K562 (cell line): ENCODE data around the gene INKA2. TPM values are rescaled to one million over a fixed set of nuclear protein-coding genes. Genes with fewer than 3 reads are reported as not detected.
A peak's percentile ranks its signal among the peaks of the same experiment; 100 is the strongest.

Experiments used
- ATF7 ChIP-seq: fragments of 450-650 bp; IDR thresholded peaks from 2 replicates; pipeline ENCODE4 v1.7.1; 2014; ENCODE audit warnings: mild to moderate bottlenecking, moderate library complexity
- BCOR ChIP-seq: fragments of 450-650 bp; IDR thresholded peaks from 2 replicates; pipeline ENCODE4 v1.6.1; 2016
- ELF4 ChIP-seq: fragments of 450-650 bp; formaldehyde crosslinking; IDR thresholded peaks from 2 replicates; pipeline ENCODE4 v1.4.0; 2022; ENCODE audit warnings: missing genetic modification characterization
- ESRRA ChIP-seq: fragments of 450-650 bp; IDR thresholded peaks from 2 replicates; pipeline ENCODE4 v1.6.1; 2014; ENCODE audit warnings: low read depth, mild to moderate bottlenecking, moderate library complexity, borderline replicate concordance
- FIP1L1 ChIP-seq: fragments of 200-400 bp; formaldehyde crosslinking; IDR thresholded peaks from 2 replicates; pipeline ENCODE4 v1.6.1; 2018; ENCODE audit warnings: mild to moderate bottlenecking, low read depth, low read length; ENCODE audit not compliant: poor library complexity, severe bottlenecking
- FOXA3 ChIP-seq, 2 experiments: fragments of 450-650 bp in 1 of 2; sonication (generic) in 1 of 2; formaldehyde crosslinking; IDR thresholded peaks in 1 of 2; conservative IDR thresholded peaks in 1 of 2; 2 replicates each; pipeline versions ENCODE4 v1.4.0 to v1.8.0; 2020 to 2022; ENCODE audit warnings: mild to moderate bottlenecking in 2 of 2, missing genetic modification reagents in 1 of 2
- HDAC3 ChIP-seq: fragments of 450-650 bp; IDR thresholded peaks from 2 replicates; pipeline ENCODE4 v1.6.1; 2018; ENCODE audit warnings: borderline replicate concordance, mild to moderate bottlenecking, moderate library complexity; ENCODE audit not compliant: partially characterized antibody
- HMBOX1 ChIP-seq: sonication (generic); IDR thresholded peaks from 2 replicates; pipeline ENCODE4 v1.6.1; 2016
- NR3C1 ChIP-seq: sonication (generic); formaldehyde crosslinking; IDR thresholded peaks from 2 replicates; pipeline ENCODE4 v1.8.1; 2022; ENCODE audit warnings: missing genetic modification reagents
- RB1 ChIP-seq: fragments of 450-650 bp; IDR thresholded peaks from 2 replicates; pipeline ENCODE4 v1.6.1; 2017; ENCODE audit warnings: low read depth, mild to moderate bottlenecking
- SAFB ChIP-seq: fragments of 200-400 bp; formaldehyde crosslinking; IDR thresholded peaks from 2 replicates; pipeline ENCODE4 v1.6.1; 2017; ENCODE audit warnings: low read depth, low read length, borderline replicate concordance
- SETDB1 ChIP-seq: IDR thresholded peaks from one replicate; pipeline ENCODE4 v1.6.1; 2012; ENCODE audit warnings: low read length, control low read depth, inconsistent platforms
- SRSF7 ChIP-seq: fragments of 200-400 bp; formaldehyde crosslinking; optimal IDR thresholded peaks from 2 replicates; pipeline ENCODE3; 2017; ENCODE audit warnings: mild to moderate bottlenecking, low read depth, low read length
- TAF7 ChIP-seq: fragments of 450-650 bp; IDR thresholded peaks from 2 replicates; pipeline ENCODE4 v1.6.1; 2016; ENCODE audit warnings: missing genetic modification characterization, missing compliant biosample characterization
- TCF7 ChIP-seq: sonication (generic); IDR thresholded peaks from 2 replicates; pipeline ENCODE4 v1.6.1; 2016; ENCODE audit warnings: antibody characterized with exemption, borderline replicate concordance
- TGIF2 ChIP-seq: sonication (generic); formaldehyde crosslinking; IDR thresholded peaks from 2 replicates; pipeline ENCODE4 v1.8.1; 2022; ENCODE audit warnings: mild to moderate bottlenecking, missing genetic modification reagents, moderate library complexity
- TSHZ1 ChIP-seq: fragments of 250-450 bp; sonication (Bioruptor Pico); IDR thresholded peaks from 2 replicates; pipeline ENCODE4 v1.4.0; 2020; ENCODE audit warnings: mild to moderate bottlenecking, moderate library complexity
- ZNF239 ChIP-seq: fragments of 250-450 bp; sonication (Bioruptor Pico); IDR thresholded peaks from 2 replicates; pipeline ENCODE4 v1.4.0; 2020; ENCODE audit warnings: mild to moderate bottlenecking
- ZNF277 ChIP-seq: fragments of 250-450 bp; sonication (Bioruptor Pico); IDR thresholded peaks from 2 replicates; pipeline ENCODE4 v1.8.0; 2022; ENCODE audit warnings: inconsistent platforms, mild to moderate bottlenecking, moderate library complexity, borderline replicate concordance
- ZNF592 ChIP-seq: fragments of 450-650 bp; IDR thresholded peaks from 2 replicates; pipeline ENCODE4 v1.6.1; 2017; ENCODE audit warnings: antibody characterized with exemption, mild to moderate bottlenecking
- polyA plus RNA-seq, 8 experiments: library from polyadenylated mRNA; depleted of rRNA in 4 of 8; stranded (reverse) in 5 of 8; unstranded in 3 of 8; fragments of >200 nt; fragmentation: Nextera tagmentation in 2 of 8; fragmentation: Illumina TruSeq in 1 of 8; extraction: Ambion mirVana in 2 of 8; extraction: Trizol in 1 of 8; gene quantifications; 2 replicates each; pipeline versions ENCODE4 v1.2.1 to v1.2.3, GENCODE V29; 2011 to 2014; ENCODE audit warnings: inconsistent platforms in 1 of 8, missing spikeins in 1 of 8
- total RNA-seq, 7 experiments: library from RNA; depleted of rRNA in 6 of 7; stranded (reverse); fragments of >200 nt in 6 of 7; fragmentation: Illumina TruSeq in 2 of 7; extraction: Trizol in 2 of 7; gene quantifications; 2 replicates each; pipeline versions ENCODE4 v1.2.1 to v1.2.3, GENCODE V29; 2011 to 2021; ENCODE audit warnings: low replicate concordance in 1 of 7

INKA2 gene
- total and polyA plus RNA-seq, 9 of the 15 experiments (the other 6 are each of a cell fraction or from before 2014, with no cell fraction given), result 0.04 to 1.4 (median 0.26) TPM; not detected in 1

- TF ChIP-seq ZNF592 (no peak), ZNF239 (CRISPR knock-in tag) (no peak), ESRRA (peak; percentile 68; the same call in 1 of the 2 replicates), FIP1L1 (no peak), TAF7 (tag) (no peak), SRSF7 (no peak), TCF7 (no peak), ZNF277 (no peak), SETDB1 (no peak), TGIF2 (no peak), NR3C1 (CRISPR knock-in tag) (no peak), FOXA3 (CRISPR knock-in tag; conservative IDR thresholded peaks at IDR 0.05 in 1 of 2, IDR thresholded peaks at IDR 0.05 in 1 of 2) (no peak), HMBOX1 (0 out of 2 replicates have a peak, but pooled peaks have one; percentile 12), ELF4 (CRISPR knock-in tag) (no peak), BCOR (0 out of 2 replicates have a peak, but pooled peaks have one; percentile 58), TSHZ1 (CRISPR knock-in tag) (no peak), HDAC3 (no peak), ATF7 (no peak), SAFB (no peak), RB1 (no peak)
These were observed 3.9 kb downstream of the INKA2 start (continued) for GRCh38 chr1:111735321-111735720.
